Sigmoid colon (tissue), 4 donors: ENCODE data around the gene PRICKLE1.

Experiments
- POLR2AphosphoS5 ChIP-seq, 4 donors: sonication (generic); formaldehyde crosslinking; IDR thresholded peaks; one replicate each; pipeline ENCODE4 v1.6.1; 2017; ENCODE audit warnings: antibody characterized with exemption in 4 of 4
- TF ChIP-seq, protein P1 (sequence below), 4 experiments: fragments of 450-650 bp in 3 of 4; fragments of 200-600 bp in 1 of 4; IDR thresholded peaks; one replicate each; pipeline ENCODE4 v1.5.1; 2016 to 2019; ENCODE audit warnings: antibody characterized with exemption in 4 of 4, mild to moderate bottlenecking in 3 of 4, moderate library complexity in 2 of 4

DNA sequence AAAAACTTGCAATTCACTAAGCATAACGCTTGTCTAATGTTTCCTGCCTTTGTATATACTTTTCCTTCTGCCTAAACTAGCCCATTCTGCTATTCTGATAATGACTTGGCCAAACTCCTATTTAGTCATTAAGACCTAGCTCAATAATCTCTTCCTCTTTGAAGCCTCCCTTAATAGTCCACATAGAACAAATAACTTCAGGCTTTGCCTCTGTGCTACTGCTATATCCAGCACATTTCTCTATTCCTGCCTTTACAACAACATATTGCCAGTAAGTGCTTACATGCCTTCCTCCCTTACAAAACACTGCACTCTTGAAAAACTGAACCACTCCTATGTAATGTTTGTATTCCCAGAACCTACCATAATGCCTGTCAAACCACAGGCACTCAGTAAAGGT is 13.8 kb downstream of the PRICKLE1 start:
- no peak for TF ChIP-seq POLR2AphosphoS5 (IDR thresholded peaks at IDR 0.05)
- TF ChIP-seq, protein P1, sequence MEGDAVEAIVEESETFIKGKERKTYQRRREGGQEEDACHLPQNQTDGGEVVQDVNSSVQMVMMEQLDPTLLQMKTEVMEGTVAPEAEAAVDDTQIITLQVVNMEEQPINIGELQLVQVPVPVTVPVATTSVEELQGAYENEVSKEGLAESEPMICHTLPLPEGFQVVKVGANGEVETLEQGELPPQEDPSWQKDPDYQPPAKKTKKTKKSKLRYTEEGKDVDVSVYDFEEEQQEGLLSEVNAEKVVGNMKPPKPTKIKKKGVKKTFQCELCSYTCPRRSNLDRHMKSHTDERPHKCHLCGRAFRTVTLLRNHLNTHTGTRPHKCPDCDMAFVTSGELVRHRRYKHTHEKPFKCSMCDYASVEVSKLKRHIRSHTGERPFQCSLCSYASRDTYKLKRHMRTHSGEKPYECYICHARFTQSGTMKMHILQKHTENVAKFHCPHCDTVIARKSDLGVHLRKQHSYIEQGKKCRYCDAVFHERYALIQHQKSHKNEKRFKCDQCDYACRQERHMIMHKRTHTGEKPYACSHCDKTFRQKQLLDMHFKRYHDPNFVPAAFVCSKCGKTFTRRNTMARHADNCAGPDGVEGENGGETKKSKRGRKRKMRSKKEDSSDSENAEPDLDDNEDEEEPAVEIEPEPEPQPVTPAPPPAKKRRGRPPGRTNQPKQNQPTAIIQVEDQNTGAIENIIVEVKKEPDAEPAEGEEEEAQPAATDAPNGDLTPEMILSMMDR (IDR thresholded peaks at IDR 0.05) = no peak
